GM21786 (cell line): ENCODE results near the gene GLYR1.
"Not testable (repeated sequence)": the region's sequence is repeated elsewhere in the genome, so short reads cannot be mapped to it uniquely, and the experiment has no call there.

ENCODE experiments used
- ATAC-seq: cut with Tn5 transposase; IDR thresholded peaks from one replicate; pipeline ENCODE4 v1.9.1; 2021; ENCODE audit not compliant: unreplicated experiment

Gene GLYR1

GRCh38 chr16:4846901-4847773, at the start of gene GLYR1, which contains the start of gene UBN1:
Gene GLYR1, minus strand, starts transcription at chr16:4847288. Its CDS starts 23 bp downstream, at chr16:4847265.
Gene UBN1, plus strand, starts transcription at chr16:4847481. Its CDS starts 5,437 bp downstream, at chr16:4852918.
- ATAC-seq: peak; percentile 86

- not testable (repeated sequence) for ATAC-seq
These were observed 49.7 kb upstream of the GLYR1 start for GRCh38 chr16:4896761-4897160.

- ATAC-seq: no peak
These were observed 48.3 kb upstream of the GLYR1 start for GRCh38 chr16:4895366-4895765.

GRCh38 chr16:4894276-4895150, 47.4 kb upstream of the GLYR1 start:
- ATAC-seq: no peak

GRCh38 chr16:4893103-4893862, 46.2 kb upstream of the GLYR1 start:
- no peak for ATAC-seq

- no peak for ATAC-seq
These were observed 45.4 kb upstream of the GLYR1 start for GRCh38 chr16:4892361-4893102.

GRCh38 chr16:4891886-4892216, 44.8 kb upstream of the GLYR1 start:
- ATAC-seq: no peak

- no peak for ATAC-seq
These were observed 44.2 kb upstream of the GLYR1 start for GRCh38 chr16:4891097-4891885.

- no peak for ATAC-seq
These were observed 43.6 kb upstream of the GLYR1 start for GRCh38 chr16:4890686-4891085.

GRCh38 chr16:4890026-4890425, 42.9 kb upstream of the GLYR1 start:
- ATAC-seq: no peak

- no peak for ATAC-seq
These were observed 41.5 kb upstream of the GLYR1 start for GRCh38 chr16:4888428-4889135.

- no peak for ATAC-seq
These were observed 39.1 kb upstream of the GLYR1 start for GRCh38 chr16:4886151-4886550.

- no peak for ATAC-seq
These were observed 38.1 kb upstream of the GLYR1 start for GRCh38 chr16:4884972-4885874.

GRCh38 chr16:4884209-4884608, 37.1 kb upstream of the GLYR1 start:
- no peak for ATAC-seq

- no peak for ATAC-seq
These were observed 36.4 kb upstream of the GLYR1 start for GRCh38 chr16:4883501-4883900.

- no peak for ATAC-seq
These were observed 35.7 kb upstream of the GLYR1 start for GRCh38 chr16:4882633-4883285.

- ATAC-seq: no peak
These were observed 35.0 kb upstream of the GLYR1 start for GRCh38 chr16:4882000-4882632.
